ENCODE results near the gene MTHFD1L. TPM values are rescaled to one million over a fixed set of nuclear protein-coding genes. Genes with fewer than 3 reads are reported as not detected.

The MTHFD1L gene
- total and polyA plus RNA-seq, 2 donors (not counting 3 experiments of a cell fraction or from before 2014, with no cell fraction given): 40.2 to 120 TPM

- dilution Hi-C loops (cut with MboI; ENCODE audit: extremely low pct_ligation_motif_present, low sequenced_read_pairs) (no loop called here), intact Hi-C loops (cut with micrococcal nuclease) (no loop called here)
- FAIRE-seq (no peak), DNase-seq (ENCODE audit: low read depth, low spot score) (no peak)
- no peaks in the 10 kb centered on the region for H3K4me1 ChIP-seq (ENCODE audit: control insufficient read depth, extremely low read depth, insufficient read depth, low read length)
- BruUV-seq (replicated peaks): no TSS peak
- no peak overlapping the region for H2AFZ ChIP-seq (ENCODE audit: low read depth, low read length)
- H3K27ac ChIP-seq (ENCODE audit: insufficient read depth, low read depth, low read length): no peak overlapping the region
- CTCF ChIA-PET: interaction anchor here (0.5 kb wide), 1 partner anchor 81 kb away, joined by 3 read pairs; no protein-coding TSS in a partner anchor
- no peak overlapping the region for H3K4me2 ChIP-seq (ENCODE audit: insufficient read depth, low read length)
- H4K20me1 ChIP-seq (replicated peaks; ENCODE audit: control insufficient read depth, extremely low read depth, insufficient read depth, low read length): no peaks in the 10 kb centered on the region
- no peaks in the 10 kb centered on the region for H3K79me2 ChIP-seq (ENCODE audit: control insufficient read depth, insufficient read depth, low read length)
- POLR2A ChIA-PET: no interaction called here
- no peaks in the 10 kb centered on the region for H3K9me1 ChIP-seq (replicated peaks; ENCODE audit: control insufficient read depth, extremely low read depth, insufficient read depth, low read length)
- H3K36me3 ChIP-seq (ENCODE audit: control insufficient read depth in 2 of 2, extremely low read depth in 1 of 2, insufficient read depth in 2 of 2, low read length in 2 of 2): no peaks in the 10 kb centered on the region
- no peaks in the 10 kb centered on the region for H3K27me3 ChIP-seq (ENCODE audit: control insufficient read depth in 2 of 2, insufficient read depth in 2 of 2, low read length in 2 of 2)
- H3K9me3 ChIP-seq (replicated peaks; ENCODE audit: control insufficient read depth, insufficient read depth, low read length): no peaks in the 10 kb centered on the region
- H3K4me3 ChIP-seq (replicated peaks in 1 of 3; ENCODE audit: insufficient read depth in 1 of 3, low read depth in 1 of 3, low read length in 3 of 3): no peak overlapping the region
- no peak overlapping the region for H3K9ac ChIP-seq (replicated peaks; ENCODE audit: extremely low read depth, insufficient read depth, low read length)
- TF ChIP-seq POLR2A (IDR thresholded peaks at IDR 0.05; ENCODE audit: low read depth, low read length) (no peak), EZH2 (IDR thresholded peaks at IDR 0.05; ENCODE audit: borderline replicate concordance, low read depth, low read length, severe bottlenecking) (no peak), MAX (IDR thresholded peaks at IDR 0.05; ENCODE audit: insufficient read depth, insufficient read length) (no peak), JUN (IDR thresholded peaks at IDR 0.05; ENCODE audit: borderline replicate concordance, insufficient read depth, insufficient read length, low read depth) (no peak)
Measured at GRCh38 chr6:151131324-151132007, 266.0 kb downstream of the MTHFD1L start.

GRCh38 chr6:151136141-151136755, 270.7 kb downstream of the MTHFD1L start:
- CTCF ChIA-PET: no interaction called here

More at GRCh38 chr6:151136141-151136755, 270.7 kb downstream of the MTHFD1L start:
- TF ChIP-seq FOS (IDR thresholded peaks at IDR 0.05; ENCODE audit: borderline replicate concordance, insufficient read depth, low read length) (no peak), MAX (IDR thresholded peaks at IDR 0.05; ENCODE audit: insufficient read depth, insufficient read length) (no peak), JUN (IDR thresholded peaks at IDR 0.05; ENCODE audit: borderline replicate concordance, insufficient read depth, insufficient read length, low read depth) (no peak), POLR2AphosphoS5 (IDR thresholded peaks at IDR 0.05; ENCODE audit: insufficient read depth, low read depth, low read length) (no peak), POLR2A (IDR thresholded peaks at IDR 0.05; ENCODE audit: low read depth, low read length) (no peak), GATA2 (IDR thresholded peaks at IDR 0.05; ENCODE audit: insufficient read depth, insufficient read length, low read depth, low read length) (no peak), EZH2 (IDR thresholded peaks at IDR 0.05; ENCODE audit: borderline replicate concordance, low read depth, low read length, severe bottlenecking) (no peak), MYC (IDR thresholded peaks at IDR 0.05; ENCODE audit: low read depth, low read length) (no peak)
- TF ChIP-seq, protein P1, sequence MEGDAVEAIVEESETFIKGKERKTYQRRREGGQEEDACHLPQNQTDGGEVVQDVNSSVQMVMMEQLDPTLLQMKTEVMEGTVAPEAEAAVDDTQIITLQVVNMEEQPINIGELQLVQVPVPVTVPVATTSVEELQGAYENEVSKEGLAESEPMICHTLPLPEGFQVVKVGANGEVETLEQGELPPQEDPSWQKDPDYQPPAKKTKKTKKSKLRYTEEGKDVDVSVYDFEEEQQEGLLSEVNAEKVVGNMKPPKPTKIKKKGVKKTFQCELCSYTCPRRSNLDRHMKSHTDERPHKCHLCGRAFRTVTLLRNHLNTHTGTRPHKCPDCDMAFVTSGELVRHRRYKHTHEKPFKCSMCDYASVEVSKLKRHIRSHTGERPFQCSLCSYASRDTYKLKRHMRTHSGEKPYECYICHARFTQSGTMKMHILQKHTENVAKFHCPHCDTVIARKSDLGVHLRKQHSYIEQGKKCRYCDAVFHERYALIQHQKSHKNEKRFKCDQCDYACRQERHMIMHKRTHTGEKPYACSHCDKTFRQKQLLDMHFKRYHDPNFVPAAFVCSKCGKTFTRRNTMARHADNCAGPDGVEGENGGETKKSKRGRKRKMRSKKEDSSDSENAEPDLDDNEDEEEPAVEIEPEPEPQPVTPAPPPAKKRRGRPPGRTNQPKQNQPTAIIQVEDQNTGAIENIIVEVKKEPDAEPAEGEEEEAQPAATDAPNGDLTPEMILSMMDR (IDR thresholded peaks at IDR 0.05; ENCODE audit: extremely low read depth in 1 of 2, insufficient read depth in 1 of 2, low read depth in 1 of 2, low read length in 2 of 2): no peak
- intact Hi-C loops (cut with micrococcal nuclease): no loop called here
- H3K36me3 ChIP-seq (ENCODE audit: control insufficient read depth in 2 of 2, extremely low read depth in 1 of 2, insufficient read depth in 2 of 2, low read length in 2 of 2): no peaks in the 10 kb centered on the region
- H3K4me2 ChIP-seq (ENCODE audit: insufficient read depth, low read length): no peak overlapping the region
- FAIRE-seq (no peak), DNase-seq (ENCODE audit: low read depth, low spot score) (no peak)
- no peak overlapping the region for H2AFZ ChIP-seq (ENCODE audit: low read depth, low read length)
- no peak overlapping the region for H3K27ac ChIP-seq (ENCODE audit: insufficient read depth, low read depth, low read length)
- BruUV-seq (replicated peaks): no TSS peak
- POLR2A ChIA-PET: no interaction called here
- no peaks in the 10 kb centered on the region for H3K79me2 ChIP-seq (ENCODE audit: control insufficient read depth, insufficient read depth, low read length)
- H3K9ac ChIP-seq (replicated peaks; ENCODE audit: extremely low read depth, insufficient read depth, low read length): no peak overlapping the region
- H3K4me1 ChIP-seq (ENCODE audit: control insufficient read depth, extremely low read depth, insufficient read depth, low read length): peaks cover 3% of the 10 kb centered on the region
- H3K4me3 ChIP-seq (replicated peaks in 1 of 3; ENCODE audit: insufficient read depth in 1 of 3, low read depth in 1 of 3, low read length in 3 of 3): no peak overlapping the region
- H3K27me3 ChIP-seq (ENCODE audit: control insufficient read depth in 2 of 2, insufficient read depth in 2 of 2, low read length in 2 of 2): no peaks in the 10 kb centered on the region
- no peaks in the 10 kb centered on the region for H3K9me1 ChIP-seq (replicated peaks; ENCODE audit: control insufficient read depth, extremely low read depth, insufficient read depth, low read length)
- no peaks in the 10 kb centered on the region for H4K20me1 ChIP-seq (replicated peaks; ENCODE audit: control insufficient read depth, extremely low read depth, insufficient read depth, low read length)
- dilution Hi-C loops (cut with MboI; ENCODE audit: extremely low pct_ligation_motif_present, low sequenced_read_pairs): no loop called here
- H3K9me3 ChIP-seq (replicated peaks; ENCODE audit: control insufficient read depth, insufficient read depth, low read length): no peaks in the 10 kb centered on the region
